HL-60/S4 treated with retinoic acid at 250 ng/mL for 4 days and 3 days (cell line): ENCODE measurements around the gene TRPC1.

Source experiments
- in situ Hi-C: fragments of 300-500 bp; cut with MboI; formaldehyde crosslinking; loops from 2 replicates; pipeline ENCODE4 v1.7.0; 2022; ENCODE audit warnings: low sequenced_read_pairs

TRPC1 gene

GRCh38 chr3:142828703-142829305 is 105.0 kb downstream of the TRPC1 start:
- in situ Hi-C loops: loop anchor here (10.0 kb wide), 1 partner anchor 156 kb away; no protein-coding TSS in a partner anchor

- in situ Hi-C loops: no loop called here
Measured at GRCh38 chr3:142837526-142837925, 113.7 kb downstream of the TRPC1 start.

GRCh38 chr3:142839831-142840230 is 116.0 kb downstream of the TRPC1 start:
- in situ Hi-C loops: no loop called here

- in situ Hi-C loops: no loop called here
Measured at GRCh38 chr3:142844339-142844977, 120.6 kb downstream of the TRPC1 start.

GRCh38 chr3:142846779-142847577 is 123.1 kb downstream of the TRPC1 start:
- in situ Hi-C loops: no loop called here

GRCh38 chr3:142849148-142849547 is 125.3 kb downstream of the TRPC1 start:
- in situ Hi-C loops: no loop called here

GRCh38 chr3:142850395-142851023 is 126.7 kb downstream of the TRPC1 start:
- in situ Hi-C loops: no loop called here

- in situ Hi-C loops: no loop called here
Measured at GRCh38 chr3:142852009-142852408, 128.2 kb downstream of the TRPC1 start.

GRCh38 chr3:142853270-142854168 is 129.7 kb downstream of the TRPC1 start:
- in situ Hi-C loops: no loop called here

- in situ Hi-C loops: no loop called here
Measured at GRCh38 chr3:142857056-142857455, 133.2 kb downstream of the TRPC1 start.
